ENCODE measurements around the gene CNTN4. TPM values are rescaled to one million over a fixed set of nuclear protein-coding genes. Genes with fewer than 3 reads are reported as not detected.

CNTN4 gene
- total and polyA plus RNA-seq, 2 experiments from 2014 or later, result 0.91 to 4.0 TPM

DNA sequence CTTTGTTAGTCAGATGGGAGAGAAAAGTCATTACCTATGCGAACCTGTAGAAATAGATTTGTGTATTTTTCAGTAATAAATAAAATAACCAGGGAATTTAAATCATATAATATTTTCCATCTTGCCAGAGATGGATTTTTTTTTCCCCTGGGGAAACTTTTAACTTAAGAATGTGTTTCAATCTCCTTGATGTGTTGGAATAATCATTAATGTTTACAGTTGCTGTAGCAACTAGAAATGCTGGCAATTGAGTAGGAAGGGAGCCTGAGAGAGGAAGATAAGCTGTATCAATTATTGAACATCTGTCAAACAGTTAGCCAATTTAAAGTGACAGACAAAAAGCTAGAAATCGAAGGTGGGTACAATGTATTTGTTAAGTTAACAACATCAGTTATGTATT, 752.0 kb downstream of the CNTN4 start:
- Histone ChIP-seq H2AFZ (no peak overlapping the region), H3K36me3 (ENCODE audit: insufficient read depth) (no peaks in the 10 kb centered on the region), H3K4me3 (no peak overlapping the region), H3K9me2 (ENCODE audit: insufficient read depth) (no peaks in the 10 kb centered on the region), H3K4me1 (ENCODE audit: insufficient read depth) (no peaks in the 10 kb centered on the region), H4K20me1 (replicated peaks; ENCODE audit: insufficient read depth) (no peaks in the 10 kb centered on the region), H3K27me3 (ENCODE audit: insufficient read depth) (no peaks in the 10 kb centered on the region), H3K79me2 (replicated peaks; ENCODE audit: insufficient read depth) (no peaks in the 10 kb centered on the region), H3K4me2 (no peak overlapping the region), H3F3A (replicated peaks; ENCODE audit: low read depth) (no peaks in the 10 kb centered on the region), H3K27ac (ENCODE audit: low read depth) (no peak overlapping the region)
- H3K27me3 Mint-ChIP-seq (ENCODE audit: insufficient read depth, low read depth, poor library complexity), result peaks cover 4% of the 10 kb centered on the region
- peaks cover 41% of the 10 kb centered on the region for H3K36me3 Mint-ChIP-seq (ENCODE audit: low read depth)
- H3K4me1 Mint-ChIP-seq, result no peaks in the 10 kb centered on the region
- H3K27ac Mint-ChIP-seq, result no peak overlapping the region
- peaks cover 100% of the 10 kb centered on the region for H3K9me3 Mint-ChIP-seq
- DNase-seq (ENCODE audit: low spot score), result no peak
- no peak for TF ChIP-seq ZNF114 (CRISPR knock-in tag; IDR thresholded peaks at IDR 0.05)
- TF ChIP-seq STAT1 (IDR thresholded peaks at IDR 0.05; ENCODE audit: unreplicated experiment), result no peak
- no peak for TF ChIP-seq CREB1 (CRISPR knock-in tag; IDR thresholded peaks at IDR 0.05; ENCODE audit: low read depth)
- TF ChIP-seq, protein P1, sequence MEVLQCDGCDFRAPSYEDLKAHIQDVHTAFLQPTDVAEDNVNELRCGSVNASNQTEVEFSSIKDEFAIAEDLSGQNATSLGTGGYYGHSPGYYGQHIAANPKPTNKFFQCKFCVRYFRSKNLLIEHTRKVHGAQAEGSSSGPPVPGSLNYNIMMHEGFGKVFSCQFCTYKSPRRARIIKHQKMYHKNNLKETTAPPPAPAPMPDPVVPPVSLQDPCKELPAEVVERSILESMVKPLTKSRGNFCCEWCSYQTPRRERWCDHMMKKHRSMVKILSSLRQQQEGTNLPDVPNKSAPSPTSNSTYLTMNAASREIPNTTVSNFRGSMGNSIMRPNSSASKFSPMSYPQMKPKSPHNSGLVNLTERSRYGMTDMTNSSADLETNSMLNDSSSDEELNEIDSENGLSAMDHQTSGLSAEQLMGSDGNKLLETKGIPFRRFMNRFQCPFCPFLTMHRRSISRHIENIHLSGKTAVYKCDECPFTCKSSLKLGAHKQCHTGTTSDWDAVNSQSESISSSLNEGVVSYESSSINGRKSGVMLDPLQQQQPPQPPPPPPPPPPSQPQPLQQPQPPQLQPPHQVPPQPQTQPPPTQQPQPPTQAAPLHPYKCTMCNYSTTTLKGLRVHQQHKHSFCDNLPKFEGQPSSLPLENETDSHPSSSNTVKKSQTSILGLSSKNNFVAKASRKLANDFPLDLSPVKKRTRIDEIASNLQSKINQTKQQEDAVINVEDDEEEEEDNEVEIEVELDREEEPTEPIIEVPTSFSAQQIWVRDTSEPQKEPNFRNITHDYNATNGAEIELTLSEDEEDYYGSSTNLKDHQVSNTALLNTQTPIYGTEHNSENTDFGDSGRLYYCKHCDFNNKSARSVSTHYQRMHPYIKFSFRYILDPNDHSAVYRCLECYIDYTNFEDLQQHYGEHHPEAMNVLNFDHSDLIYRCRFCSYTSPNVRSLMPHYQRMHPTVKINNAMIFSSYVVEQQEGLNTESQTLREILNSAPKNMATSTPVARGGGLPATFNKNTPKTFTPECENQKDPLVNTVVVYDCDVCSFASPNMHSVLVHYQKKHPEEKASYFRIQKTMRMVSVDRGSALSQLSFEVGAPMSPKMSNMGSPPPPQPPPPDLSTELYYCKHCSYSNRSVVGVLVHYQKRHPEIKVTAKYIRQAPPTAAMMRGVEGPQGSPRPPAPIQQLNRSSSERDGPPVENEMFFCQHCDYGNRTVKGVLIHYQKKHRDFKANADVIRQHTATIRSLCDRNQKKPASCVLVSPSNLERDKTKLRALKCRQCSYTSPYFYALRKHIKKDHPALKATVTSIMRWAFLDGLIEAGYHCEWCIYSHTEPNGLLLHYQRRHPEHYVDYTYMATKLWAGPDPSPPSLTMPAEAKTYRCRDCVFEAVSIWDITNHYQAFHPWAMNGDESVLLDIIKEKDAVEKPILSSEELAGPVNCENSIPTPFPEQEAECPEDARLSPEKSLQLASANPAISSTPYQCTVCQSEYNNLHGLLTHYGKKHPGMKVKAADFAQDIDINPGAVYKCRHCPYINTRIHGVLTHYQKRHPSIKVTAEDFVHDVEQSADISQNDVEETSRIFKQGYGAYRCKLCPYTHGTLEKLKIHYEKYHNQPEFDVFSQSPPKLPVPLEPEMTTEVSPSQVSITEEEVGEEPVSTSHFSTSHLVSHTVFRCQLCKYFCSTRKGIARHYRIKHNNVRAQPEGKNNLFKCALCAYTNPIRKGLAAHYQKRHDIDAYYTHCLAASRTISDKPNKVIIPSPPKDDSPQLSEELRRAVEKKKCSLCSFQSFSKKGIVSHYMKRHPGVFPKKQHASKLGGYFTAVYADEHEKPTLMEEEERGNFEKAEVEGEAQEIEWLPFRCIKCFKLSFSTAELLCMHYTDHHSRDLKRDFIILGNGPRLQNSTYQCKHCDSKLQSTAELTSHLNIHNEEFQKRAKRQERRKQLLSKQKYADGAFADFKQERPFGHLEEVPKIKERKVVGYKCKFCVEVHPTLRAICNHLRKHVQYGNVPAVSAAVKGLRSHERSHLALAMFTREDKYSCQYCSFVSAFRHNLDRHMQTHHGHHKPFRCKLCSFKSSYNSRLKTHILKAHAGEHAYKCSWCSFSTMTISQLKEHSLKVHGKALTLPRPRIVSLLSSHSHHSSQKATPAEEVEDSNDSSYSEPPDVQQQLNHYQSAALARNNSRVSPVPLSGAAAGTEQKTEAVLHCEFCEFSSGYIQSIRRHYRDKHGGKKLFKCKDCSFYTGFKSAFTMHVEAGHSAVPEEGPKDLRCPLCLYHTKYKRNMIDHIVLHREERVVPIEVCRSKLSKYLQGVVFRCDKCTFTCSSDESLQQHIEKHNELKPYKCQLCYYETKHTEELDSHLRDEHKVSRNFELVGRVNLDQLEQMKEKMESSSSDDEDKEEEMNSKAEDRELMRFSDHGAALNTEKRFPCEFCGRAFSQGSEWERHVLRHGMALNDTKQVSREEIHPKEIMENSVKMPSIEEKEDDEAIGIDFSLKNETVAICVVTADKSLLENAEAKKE (CRISPR knock-in tag; IDR thresholded peaks at IDR 0.05), result no peak
- no peak for TF ChIP-seq POLR2AphosphoS5 (IDR thresholded peaks at IDR 0.05; ENCODE audit: low read depth)
- TF ChIP-seq, protein P2, sequence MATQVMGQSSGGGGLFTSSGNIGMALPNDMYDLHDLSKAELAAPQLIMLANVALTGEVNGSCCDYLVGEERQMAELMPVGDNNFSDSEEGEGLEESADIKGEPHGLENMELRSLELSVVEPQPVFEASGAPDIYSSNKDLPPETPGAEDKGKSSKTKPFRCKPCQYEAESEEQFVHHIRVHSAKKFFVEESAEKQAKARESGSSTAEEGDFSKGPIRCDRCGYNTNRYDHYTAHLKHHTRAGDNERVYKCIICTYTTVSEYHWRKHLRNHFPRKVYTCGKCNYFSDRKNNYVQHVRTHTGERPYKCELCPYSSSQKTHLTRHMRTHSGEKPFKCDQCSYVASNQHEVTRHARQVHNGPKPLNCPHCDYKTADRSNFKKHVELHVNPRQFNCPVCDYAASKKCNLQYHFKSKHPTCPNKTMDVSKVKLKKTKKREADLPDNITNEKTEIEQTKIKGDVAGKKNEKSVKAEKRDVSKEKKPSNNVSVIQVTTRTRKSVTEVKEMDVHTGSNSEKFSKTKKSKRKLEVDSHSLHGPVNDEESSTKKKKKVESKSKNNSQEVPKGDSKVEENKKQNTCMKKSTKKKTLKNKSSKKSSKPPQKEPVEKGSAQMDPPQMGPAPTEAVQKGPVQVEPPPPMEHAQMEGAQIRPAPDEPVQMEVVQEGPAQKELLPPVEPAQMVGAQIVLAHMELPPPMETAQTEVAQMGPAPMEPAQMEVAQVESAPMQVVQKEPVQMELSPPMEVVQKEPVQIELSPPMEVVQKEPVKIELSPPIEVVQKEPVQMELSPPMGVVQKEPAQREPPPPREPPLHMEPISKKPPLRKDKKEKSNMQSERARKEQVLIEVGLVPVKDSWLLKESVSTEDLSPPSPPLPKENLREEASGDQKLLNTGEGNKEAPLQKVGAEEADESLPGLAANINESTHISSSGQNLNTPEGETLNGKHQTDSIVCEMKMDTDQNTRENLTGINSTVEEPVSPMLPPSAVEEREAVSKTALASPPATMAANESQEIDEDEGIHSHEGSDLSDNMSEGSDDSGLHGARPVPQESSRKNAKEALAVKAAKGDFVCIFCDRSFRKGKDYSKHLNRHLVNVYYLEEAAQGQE (IDR thresholded peaks at IDR 0.05; ENCODE audit: unreplicated experiment), result no peak
- TF ChIP-seq, protein P3, sequence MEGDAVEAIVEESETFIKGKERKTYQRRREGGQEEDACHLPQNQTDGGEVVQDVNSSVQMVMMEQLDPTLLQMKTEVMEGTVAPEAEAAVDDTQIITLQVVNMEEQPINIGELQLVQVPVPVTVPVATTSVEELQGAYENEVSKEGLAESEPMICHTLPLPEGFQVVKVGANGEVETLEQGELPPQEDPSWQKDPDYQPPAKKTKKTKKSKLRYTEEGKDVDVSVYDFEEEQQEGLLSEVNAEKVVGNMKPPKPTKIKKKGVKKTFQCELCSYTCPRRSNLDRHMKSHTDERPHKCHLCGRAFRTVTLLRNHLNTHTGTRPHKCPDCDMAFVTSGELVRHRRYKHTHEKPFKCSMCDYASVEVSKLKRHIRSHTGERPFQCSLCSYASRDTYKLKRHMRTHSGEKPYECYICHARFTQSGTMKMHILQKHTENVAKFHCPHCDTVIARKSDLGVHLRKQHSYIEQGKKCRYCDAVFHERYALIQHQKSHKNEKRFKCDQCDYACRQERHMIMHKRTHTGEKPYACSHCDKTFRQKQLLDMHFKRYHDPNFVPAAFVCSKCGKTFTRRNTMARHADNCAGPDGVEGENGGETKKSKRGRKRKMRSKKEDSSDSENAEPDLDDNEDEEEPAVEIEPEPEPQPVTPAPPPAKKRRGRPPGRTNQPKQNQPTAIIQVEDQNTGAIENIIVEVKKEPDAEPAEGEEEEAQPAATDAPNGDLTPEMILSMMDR (conservative IDR thresholded peaks at IDR 0.05; ENCODE audit: low read depth in 2 of 2), result no peak
- TF ChIP-seq ZNF331 (CRISPR knock-in tag; IDR thresholded peaks at IDR 0.05; ENCODE audit: low read depth), result no peak
- TF ChIP-seq, protein P4, sequence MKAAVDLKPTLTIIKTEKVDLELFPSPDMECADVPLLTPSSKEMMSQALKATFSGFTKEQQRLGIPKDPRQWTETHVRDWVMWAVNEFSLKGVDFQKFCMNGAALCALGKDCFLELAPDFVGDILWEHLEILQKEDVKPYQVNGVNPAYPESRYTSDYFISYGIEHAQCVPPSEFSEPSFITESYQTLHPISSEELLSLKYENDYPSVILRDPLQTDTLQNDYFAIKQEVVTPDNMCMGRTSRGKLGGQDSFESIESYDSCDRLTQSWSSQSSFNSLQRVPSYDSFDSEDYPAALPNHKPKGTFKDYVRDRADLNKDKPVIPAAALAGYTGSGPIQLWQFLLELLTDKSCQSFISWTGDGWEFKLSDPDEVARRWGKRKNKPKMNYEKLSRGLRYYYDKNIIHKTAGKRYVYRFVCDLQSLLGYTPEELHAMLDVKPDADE (IDR thresholded peaks at IDR 0.05), result no peak
- TF ChIP-seq EZH2 (IDR thresholded peaks at IDR 0.05; ENCODE audit: low read depth, unreplicated experiment), result no peak
- no peak for TF ChIP-seq EZH2phosphoT487 (IDR thresholded peaks at IDR 0.05; ENCODE audit: unreplicated experiment)
- TF ChIP-seq JUNB (IDR thresholded peaks at IDR 0.05; ENCODE audit: unreplicated experiment), result no peak
- TF ChIP-seq NANOG (IDR thresholded peaks at IDR 0.05; ENCODE audit: borderline replicate concordance), result no peak
- ATAC-seq, result no peak
- no peak overlapping the region for H3K4me3 Mint-ChIP-seq

Measured in GM23338 (cell line).